Stimulated activated CD4-positive, alpha-beta T cell treated with anti-CD3 and anti-CD28 coated beads, Interleukin-2, amount 100 ng/mL, for 48 hours (primary cell): ENCODE data around the gene PCDHGA1.
A peak's percentile ranks its signal among the peaks of the same experiment; 100 is the strongest.

Source experiments
- DNase-seq, 2 donors: peaks; one replicate each; pipeline ENCODE4 v3.0.0-alpha.2; 2020

PCDHGA1 gene

DNA sequence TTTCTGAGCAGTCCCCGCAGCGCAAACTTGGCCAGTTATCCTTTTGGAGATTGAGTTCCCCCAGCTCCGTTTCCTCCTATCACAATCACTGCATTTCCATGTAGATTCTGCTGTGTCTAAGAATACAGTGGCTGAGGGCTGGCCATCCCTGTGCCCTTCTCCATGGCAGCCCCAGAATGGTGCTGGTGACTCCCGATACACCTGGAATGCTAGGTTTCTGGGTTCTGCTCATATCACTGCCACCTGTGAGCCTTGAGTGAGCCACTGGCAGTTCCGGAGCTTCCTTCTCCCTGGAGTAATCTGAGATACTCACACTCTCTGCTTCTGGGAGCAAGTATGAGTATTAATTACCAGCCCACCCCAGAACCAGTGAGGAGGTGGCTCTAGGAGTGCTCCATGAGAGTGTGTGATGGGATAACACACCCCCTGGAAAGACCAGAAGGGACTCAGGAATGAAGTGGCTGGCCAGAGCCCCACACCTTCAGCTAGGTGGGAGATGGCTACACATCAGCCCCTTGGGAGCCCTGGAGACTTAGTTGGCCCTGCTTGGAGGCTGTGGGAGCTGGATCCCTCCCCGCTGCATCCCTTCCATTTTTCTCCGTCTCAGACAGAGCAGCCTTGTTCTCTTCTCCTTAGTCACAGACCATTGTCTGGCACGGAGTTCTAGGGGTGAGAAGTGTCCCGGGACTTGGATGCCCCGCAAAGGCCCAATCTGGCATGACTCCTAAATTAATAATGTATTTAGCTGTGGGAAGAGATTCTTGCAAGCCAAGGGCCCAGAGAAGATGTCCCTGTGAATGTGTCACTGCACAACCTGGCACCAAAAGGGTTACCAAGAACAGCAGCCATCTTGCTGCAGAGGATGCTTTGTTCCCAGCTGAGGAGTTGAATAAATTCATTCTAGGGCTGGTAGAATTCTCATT, 163.4 kb downstream of the PCDHGA1 start:
- DNase-seq, result no peak

- no peak for DNase-seq
Observed at GRCh38 chr5:141494761-141495452, 164.6 kb downstream of the PCDHGA1 start.

- no peak for DNase-seq
Observed at GRCh38 chr5:141495453-141495811, 165.1 kb downstream of the PCDHGA1 start.

DNA sequence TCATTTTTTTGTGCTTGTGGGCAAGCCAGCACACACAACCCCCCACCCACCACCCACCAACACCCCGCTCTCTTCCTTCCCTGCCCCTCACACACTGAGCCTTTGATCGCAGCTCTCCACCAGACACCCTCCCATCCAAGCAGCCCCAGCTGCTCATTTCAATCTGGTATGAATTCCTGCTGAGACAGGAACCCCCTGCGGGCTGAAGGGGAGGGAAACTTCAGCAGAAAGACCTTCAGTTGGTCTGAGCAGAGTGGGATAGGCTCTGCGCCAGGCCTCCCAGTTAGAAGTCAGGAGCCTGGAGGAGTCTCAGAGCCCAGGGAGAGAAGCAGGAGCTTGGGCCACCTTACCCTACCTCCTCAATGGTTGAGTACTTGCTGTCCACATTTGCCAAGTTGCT, 165.7 kb downstream of the PCDHGA1 start:
- no peak for DNase-seq

GRCh38 chr5:141501761-141502160, 171.4 kb downstream of the PCDHGA1 start:
- no peak for DNase-seq

DNA sequence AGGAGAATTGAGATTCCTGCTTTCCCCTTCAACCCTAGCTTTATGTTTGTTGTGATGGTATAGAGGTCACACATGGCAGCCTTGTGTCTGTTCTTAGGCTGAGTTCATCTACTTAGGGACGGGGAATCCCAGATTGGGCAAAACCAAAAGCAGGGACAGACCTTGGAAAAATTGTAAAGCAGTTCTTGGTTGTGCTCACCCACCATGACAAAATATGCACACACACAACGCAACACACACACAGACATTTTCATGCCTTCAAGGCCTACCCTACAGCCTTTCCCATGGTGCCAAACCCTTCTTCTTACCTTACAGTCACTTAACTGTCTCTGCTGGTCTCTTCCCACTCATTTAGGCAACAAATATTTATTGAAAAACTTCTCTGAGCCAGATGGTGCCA, 173.4 kb downstream of the PCDHGA1 start:
- DNase-seq, result no peak

DNA sequence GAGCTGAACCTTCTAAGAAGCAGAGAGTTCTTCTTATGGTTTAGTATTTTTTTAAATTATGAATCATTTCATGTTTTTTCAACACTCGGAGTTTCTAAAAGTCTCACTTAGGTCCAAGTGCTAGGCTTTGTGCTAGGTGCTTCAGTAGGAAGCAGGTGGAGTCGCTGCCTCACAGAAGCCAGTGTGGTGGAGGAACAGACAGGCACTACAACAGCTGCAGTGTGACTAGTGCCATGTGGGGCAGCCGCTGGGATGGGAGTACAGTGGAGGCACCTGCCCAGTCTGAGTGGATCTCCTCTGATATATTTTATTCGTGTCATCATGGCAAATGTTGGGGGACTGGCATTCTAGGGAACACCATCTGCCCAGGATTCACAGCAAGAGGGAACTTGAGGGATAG, 173.9 kb downstream of the PCDHGA1 start:
- no peak for DNase-seq

DNA sequence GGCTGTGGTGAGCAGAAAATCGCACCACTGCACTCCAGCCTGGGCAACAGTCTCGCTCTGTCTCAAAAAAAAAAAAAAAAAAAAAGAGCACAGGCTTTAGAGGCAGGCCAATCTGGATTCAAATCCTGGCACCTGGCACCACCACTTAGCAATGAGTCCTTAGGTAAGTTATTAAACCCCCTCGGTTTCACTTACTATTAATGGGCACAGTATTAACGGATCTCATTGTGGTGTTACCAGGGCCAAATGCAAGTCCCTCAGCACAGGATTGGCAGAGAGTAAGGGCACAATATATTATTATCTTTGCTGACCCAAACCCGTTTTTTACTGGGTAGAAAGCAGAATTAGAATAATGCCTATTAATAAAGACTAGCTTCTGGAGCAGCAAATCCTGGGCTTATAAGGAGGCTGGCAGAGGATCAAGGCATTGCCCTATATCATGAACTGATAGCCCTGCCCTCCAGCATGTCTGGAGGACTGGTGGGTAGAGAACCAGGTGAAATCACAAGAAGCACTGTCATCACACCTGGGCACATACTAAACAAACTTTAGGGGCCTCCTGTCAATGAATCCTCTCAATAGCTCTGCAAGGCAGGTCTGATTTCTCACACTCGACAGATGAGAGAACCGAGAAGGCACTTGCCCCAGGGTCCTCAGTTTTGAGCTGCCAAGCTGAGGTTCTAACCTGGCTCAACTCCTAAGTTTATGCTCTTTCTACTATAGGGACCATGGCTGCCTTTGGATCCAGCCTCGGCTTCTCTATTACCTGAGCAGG, 176.3 kb downstream of the PCDHGA1 start:
- no peak for DNase-seq

DNA sequence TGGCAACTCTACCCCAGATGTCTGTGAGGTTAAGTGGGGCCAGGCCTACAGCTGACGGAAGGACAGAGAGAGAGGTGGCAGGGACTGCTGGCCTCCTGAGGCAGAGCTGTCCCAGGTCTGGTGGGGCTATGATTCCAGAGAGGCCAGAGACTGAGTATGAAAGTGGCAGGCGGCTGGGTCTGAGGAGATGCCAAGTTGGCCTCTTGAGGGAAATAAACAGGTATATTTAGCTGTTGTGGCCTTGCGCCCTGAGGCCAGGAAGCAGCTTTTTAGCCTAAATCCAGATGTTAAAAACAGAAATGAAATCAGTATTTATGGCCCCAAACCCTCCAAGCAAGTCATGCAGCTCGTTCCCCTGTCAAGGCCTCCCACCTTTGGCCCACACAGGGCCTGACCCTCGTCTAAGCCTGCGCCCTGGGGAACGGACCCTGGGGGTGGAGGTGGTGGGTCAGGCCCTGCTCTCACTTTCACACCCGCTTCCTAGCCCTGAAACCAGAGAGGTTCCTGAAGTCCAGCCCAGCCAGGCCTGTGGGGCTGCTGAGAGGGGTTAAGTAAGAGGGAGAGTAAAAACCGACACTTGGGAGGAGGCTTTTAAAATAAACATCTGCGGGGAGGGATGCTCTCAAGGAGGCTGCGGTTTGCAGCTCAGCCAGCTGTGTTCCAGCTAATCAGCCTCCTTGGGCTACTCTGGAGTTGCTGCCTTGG, 177.2 kb downstream of the PCDHGA1 start:
- DNase-seq, result no peak

GRCh38 chr5:141508440-141508797, 178.1 kb downstream of the PCDHGA1 start:
- DNase-seq, result no peak

- peak in 1 of 2 donors; percentile 11 for DNase-seq
Observed at GRCh38 chr5:141508798-141509611, 178.7 kb downstream of the PCDHGA1 start.

DNA sequence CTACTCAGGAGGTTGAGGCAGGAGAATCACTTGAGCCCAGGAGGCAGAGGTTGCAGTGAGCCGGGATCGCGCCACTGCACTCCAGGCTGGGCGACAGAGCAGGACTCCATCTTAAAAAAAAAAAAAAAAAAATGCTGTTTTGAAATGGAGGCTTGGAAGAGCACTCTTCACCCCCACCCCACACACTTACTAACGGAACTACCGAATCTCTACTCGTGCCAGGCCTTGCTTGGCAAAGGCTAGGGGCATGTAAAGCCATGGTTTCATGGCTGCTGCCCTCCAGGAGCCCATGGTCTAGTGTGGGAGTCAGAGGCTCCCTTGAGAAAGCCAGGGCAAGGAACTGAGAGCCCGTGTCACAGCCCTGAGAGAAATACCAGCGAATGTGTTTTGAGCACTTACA, 179.8 kb downstream of the PCDHGA1 start:
- no peak for DNase-seq

- DNase-seq, result no peak
Observed at GRCh38 chr5:141510850-141511601, 180.7 kb downstream of the PCDHGA1 start.

DNA sequence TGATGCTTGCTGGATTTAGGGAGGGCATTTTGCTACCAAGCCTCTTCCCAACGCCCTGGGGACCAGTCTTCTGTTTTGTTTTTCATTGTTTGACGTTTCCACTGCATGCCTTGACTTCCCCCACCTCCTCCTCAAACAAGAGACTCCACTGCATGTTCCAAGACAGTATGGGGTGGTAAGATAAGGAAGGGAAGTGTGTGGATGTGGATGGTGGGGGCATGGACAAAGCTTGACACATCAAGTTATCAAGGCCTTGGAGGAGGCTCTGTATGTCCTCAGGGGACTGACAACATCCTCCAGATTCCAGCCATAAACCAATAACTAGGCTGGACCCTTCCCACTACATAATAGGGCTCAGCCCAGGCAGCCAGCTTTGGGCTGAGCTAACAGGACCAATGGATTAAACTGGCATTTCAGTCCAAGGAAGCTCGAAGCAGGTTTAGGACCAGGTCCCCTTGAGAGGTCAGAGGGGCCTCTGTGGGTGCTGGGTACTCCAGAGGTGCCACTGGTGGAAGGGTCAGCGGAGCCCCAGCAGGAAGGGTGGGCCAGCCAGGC, 181.5 kb downstream of the PCDHGA1 start:
- no peak for DNase-seq

DNA sequence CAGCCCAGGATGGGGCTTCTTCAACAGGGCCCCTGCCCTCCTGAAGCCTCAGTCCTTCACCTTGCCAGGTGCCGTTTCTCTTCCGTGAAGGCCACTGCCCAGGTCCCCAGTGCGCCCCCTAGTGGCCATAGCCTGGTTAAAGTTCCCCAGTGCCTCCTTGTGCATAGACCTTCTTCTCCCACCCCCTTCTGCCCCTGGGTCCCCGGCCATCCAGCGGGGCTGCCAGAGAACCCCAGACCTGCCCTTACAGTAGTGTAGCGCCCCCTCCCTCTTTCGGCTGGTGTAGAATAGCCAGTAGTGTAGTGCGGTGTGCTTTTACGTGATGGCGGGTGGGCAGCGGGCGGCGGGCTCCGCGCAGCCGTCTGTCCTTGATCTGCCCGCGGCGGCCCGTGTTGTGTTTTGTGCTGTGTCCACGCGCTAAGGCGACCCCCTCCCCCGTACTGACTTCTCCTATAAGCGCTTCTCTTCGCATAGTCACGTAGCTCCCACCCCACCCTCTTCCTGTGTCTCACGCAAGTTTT, 182.1 kb downstream of the PCDHGA1 start:
- DNase-seq, result peak; percentile 89 to 92

DNA sequence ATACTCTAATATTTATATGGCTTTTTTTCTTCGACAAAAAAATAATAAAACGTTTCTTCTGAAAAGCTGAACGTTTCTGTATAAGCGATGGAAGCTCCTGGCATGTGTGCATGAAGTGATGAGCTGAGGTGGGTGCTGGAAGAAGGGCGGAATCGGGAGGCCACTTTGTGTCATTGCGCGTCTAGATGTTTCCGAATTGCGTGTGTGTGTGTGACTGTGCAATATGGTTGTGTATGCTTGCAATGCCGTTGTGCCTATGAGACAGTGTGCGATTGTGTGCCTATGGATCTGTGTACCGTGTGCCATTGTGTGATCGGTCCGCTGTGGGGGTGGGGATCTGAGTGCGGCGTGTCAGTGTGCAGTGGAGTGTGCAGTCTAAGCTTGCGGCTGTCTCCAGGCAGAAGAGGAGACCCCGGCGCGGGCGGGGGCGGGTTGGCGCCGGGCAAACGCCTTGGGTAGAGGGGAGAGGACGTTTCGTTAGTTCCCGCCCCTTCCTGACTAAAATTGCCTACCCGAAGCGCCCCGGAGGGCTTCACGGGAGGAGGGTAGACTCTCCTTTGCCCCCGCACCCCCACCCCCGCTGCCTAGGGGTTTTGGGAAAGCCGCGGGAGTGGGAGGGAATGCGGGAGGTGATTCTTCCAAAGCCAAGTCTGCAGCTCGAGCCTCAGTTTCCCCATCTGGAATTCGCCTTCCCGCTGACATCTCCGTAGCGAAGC, 182.8 kb downstream of the PCDHGA1 start:
- peak; percentile 32 to 33 for DNase-seq

DNA sequence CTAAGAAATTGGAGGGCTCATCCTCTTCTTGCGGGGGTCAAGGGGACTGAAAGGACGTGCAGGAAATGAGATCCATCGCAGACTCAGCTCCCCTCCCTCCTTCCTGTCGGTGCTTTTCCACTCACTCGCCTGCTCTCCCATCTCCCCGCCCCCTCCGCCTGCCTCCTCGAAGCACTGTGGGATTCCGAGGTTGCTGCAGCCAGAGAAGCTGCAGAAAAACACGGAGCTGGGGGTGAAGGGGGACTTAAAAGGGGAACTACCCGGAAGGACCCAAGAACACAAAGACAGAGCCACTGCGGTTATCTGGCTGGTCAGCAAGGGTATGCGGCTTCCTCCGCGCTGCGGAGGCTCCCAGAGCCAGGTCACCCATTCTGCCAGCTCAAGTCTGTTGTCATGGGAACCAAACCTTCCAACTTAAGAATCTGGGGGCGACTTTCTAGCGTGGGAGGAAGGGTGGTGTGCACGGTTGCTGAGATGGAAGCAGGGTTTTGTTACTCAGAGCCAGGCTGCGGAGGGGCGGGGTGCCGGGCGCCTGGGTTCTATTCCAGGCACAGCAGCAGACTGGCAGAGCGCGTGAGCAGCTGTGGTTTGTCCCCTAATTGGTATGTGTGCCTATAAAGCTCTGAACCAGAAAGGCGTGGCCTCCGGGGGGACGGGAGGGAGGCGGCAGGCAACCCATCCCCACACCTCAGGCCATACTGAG, 183.5 kb downstream of the PCDHGA1 start:
- DNase-seq, result peak; percentile 51 to 55

GRCh38 chr5:141514330-141515133, 184.2 kb downstream of the PCDHGA1 start:
- no peak for DNase-seq
